GM19238 (cell line): Measurements from ENCODE around the gene CDHR3.

ENCODE experiments used
- DNase-seq: peaks from one replicate; pipeline ENCODE4 v3.0.0; 2011; ENCODE audit warnings: low spot score; ENCODE audit not compliant: insufficient read length

The CDHR3 gene

GRCh38 chr7:106023369-106024322 lies 60.6 kb downstream of the CDHR3 start:
- DNase-seq, result no peak

- no peak for DNase-seq
These were observed 63.0 kb downstream of the CDHR3 start for GRCh38 chr7:106026101-106026500.

- no peak for DNase-seq
These were observed 66.4 kb downstream of the CDHR3 start for GRCh38 chr7:106029451-106029850.

- DNase-seq, result no peak
These were observed 66.9 kb downstream of the CDHR3 start for GRCh38 chr7:106029941-106030340.

GRCh38 chr7:106031300-106032035 lies 68.4 kb downstream of the CDHR3 start:
- DNase-seq, result no peak

- DNase-seq, result no peak
These were observed 69.2 kb downstream of the CDHR3 start for GRCh38 chr7:106032295-106032694.

GRCh38 chr7:106033735-106034134 lies 70.7 kb downstream of the CDHR3 start:
- DNase-seq, result no peak

GRCh38 chr7:106034383-106034782 lies 71.3 kb downstream of the CDHR3 start:
- no peak for DNase-seq

- DNase-seq, result no peak
These were observed 72.5 kb downstream of the CDHR3 start for GRCh38 chr7:106035568-106035967.

GRCh38 chr7:106036004-106036403 lies 72.9 kb downstream of the CDHR3 start:
- DNase-seq, result no peak

GRCh38 chr7:106037489-106038176 lies 74.6 kb downstream of the CDHR3 start:
- no peak for DNase-seq

GRCh38 chr7:106038289-106038688 lies 75.2 kb downstream of the CDHR3 start:
- no peak for DNase-seq

- DNase-seq, result no peak
These were observed 75.9 kb downstream of the CDHR3 start for GRCh38 chr7:106038916-106039315.

GRCh38 chr7:106039486-106040060 lies 76.5 kb downstream of the CDHR3 start:
- no peak for DNase-seq

- DNase-seq, result peak; percentile 51
These were observed 78.2 kb downstream of the CDHR3 start for GRCh38 chr7:106041140-106041717.

- DNase-seq, result no peak
These were observed 79.1 kb downstream of the CDHR3 start for GRCh38 chr7:106042196-106042611.

- no peak for DNase-seq
These were observed 82.1 kb downstream of the CDHR3 start for GRCh38 chr7:106045139-106045538.

- no peak for DNase-seq
These were observed 82.5 kb downstream of the CDHR3 start for GRCh38 chr7:106045586-106045985.

- DNase-seq, result no peak
These were observed 84.1 kb downstream of the CDHR3 start for GRCh38 chr7:106047184-106047583.

- DNase-seq, result no peak
These were observed 85.0 kb downstream of the CDHR3 start for GRCh38 chr7:106047818-106048705.
